ENCODE measurements around the gene PRPF31. TPM values are rescaled to one million over a fixed set of nuclear protein-coding genes. Genes with fewer than 3 reads are reported as not detected.

The PRPF31 gene
- total and polyA plus RNA-seq, 3 donors from 2014 or later, result 56.4 to 66.6 (median 60.1) TPM

- no peak overlapping the region for H3K27ac ChIP-seq
- no peaks in the 10 kb centered on the region for H3K27me3 ChIP-seq
- TF ChIP-seq POLR2A (IDR thresholded peaks at IDR 0.05) (no peak), CTCF (IDR thresholded peaks at IDR 0.05) (no peak)
- 86 to 88% methylated on average over 5 of the region's 5 CpGs for WGBS, 2 donors
- no peak for DNase-seq
- intact Hi-C loops (cut with DNase I; ENCODE audit: low total_unique reads), result no loop called here
- H3K36me3 ChIP-seq (ENCODE audit: low read depth, missing control alignments), result no peaks in the 10 kb centered on the region
- no peaks in the 10 kb centered on the region for H3K4me1 ChIP-seq
- no peaks in the 10 kb centered on the region for H3K9me3 ChIP-seq
- H3K4me3 ChIP-seq, result no peak overlapping the region
Observed at GRCh38 chr19:54077334-54077733, 38.2 kb upstream of the PRPF31 start.

GRCh38 chr19:54081032-54081431, 34.5 kb upstream of the PRPF31 start, which contains the start of gene TARM1:
TARM1 (minus strand) TSS chr19:54081365; CDS start chr19:54081340, 25 bp downstream.
- no peak for DNase-seq
- no peaks in the 10 kb centered on the region for H3K9me3 ChIP-seq
- H3K27ac ChIP-seq, result no peak within 1 kb of the TSS
- no peak within 1 kb of the TSS for H3K4me3 ChIP-seq
- 84 to 86% methylated on average over 7 of the region's 7 CpGs for WGBS, 2 donors
- no peak for TF ChIP-seq CTCF (IDR thresholded peaks at IDR 0.05)
- TF ChIP-seq POLR2A (IDR thresholded peaks at IDR 0.05), result no peak
- H3K27me3 ChIP-seq, result no peaks in the 10 kb centered on the region
- intact Hi-C loops (cut with DNase I; ENCODE audit: low total_unique reads), result no loop called here
- H3K36me3 ChIP-seq (ENCODE audit: low read depth, missing control alignments), result no peaks in the 10 kb centered on the region
- no peaks in the 10 kb centered on the region for H3K4me1 ChIP-seq

- intact Hi-C loops (cut with DNase I; ENCODE audit: low total_unique reads), result no loop called here
- no peaks in the 10 kb centered on the region for H3K27me3 ChIP-seq
- TF ChIP-seq CTCF (IDR thresholded peaks at IDR 0.05), result no peak
- TF ChIP-seq POLR2A (IDR thresholded peaks at IDR 0.05), result no peak
- no peaks in the 10 kb centered on the region for H3K36me3 ChIP-seq (ENCODE audit: low read depth, missing control alignments)
- no peak overlapping the region for H3K27ac ChIP-seq
- H3K4me3 ChIP-seq, result no peak overlapping the region
- H3K9me3 ChIP-seq, result no peaks in the 10 kb centered on the region
- no peak for DNase-seq
- H3K4me1 ChIP-seq, result no peaks in the 10 kb centered on the region
- WGBS, 2 donors, result 77 to 96% methylated on average over 3 of the region's 3 CpGs
Observed at GRCh38 chr19:54084410-54084809, 31.1 kb upstream of the PRPF31 start.

GRCh38 chr19:54094426-54095000, 21.0 kb upstream of the PRPF31 start:
- Histone ChIP-seq H3K27me3 (no peaks in the 10 kb centered on the region), H3K27ac (no peak overlapping the region), H3K4me3 (peak overlapping the region; percentile 12 to 23), H3K36me3 (ENCODE audit: low read depth, missing control alignments) (no peaks in the 10 kb centered on the region), H3K9me3 (no peaks in the 10 kb centered on the region), H3K4me1 (peaks cover 7% of the 10 kb centered on the region)
- peak; percentile 61 for DNase-seq
- 72 to 73% methylated on average over 17 of the region's 17 CpGs for WGBS, 2 donors
- TF ChIP-seq POLR2A (IDR thresholded peaks at IDR 0.05) (no peak), CTCF (IDR thresholded peaks at IDR 0.05) (no peak)
- intact Hi-C loops (cut with DNase I; ENCODE audit: low total_unique reads), result no loop called here
